VCaP (cell line): ENCODE results near the gene DYRK3.

Experiments used
- H3K27ac ChIP-seq: fragments of 450-650 bp; 2 replicates; pipeline ENCODE4 v1.5.1; 2017
- CTCF ChIP-seq: fragments of 450-650 bp; conservative IDR thresholded peaks from 2 replicates; pipeline ENCODE4 v1.5.1; 2017; ENCODE audit warnings: mild to moderate bottlenecking, moderate library complexity

DYRK3 gene

GRCh38 chr1:206693029-206693428 is 57.7 kb downstream of the DYRK3 start:
- H3K27ac ChIP-seq: peak overlapping the region; percentile 25; the same call in 1 of the 2 replicates
- no peak for TF ChIP-seq CTCF

DNA sequence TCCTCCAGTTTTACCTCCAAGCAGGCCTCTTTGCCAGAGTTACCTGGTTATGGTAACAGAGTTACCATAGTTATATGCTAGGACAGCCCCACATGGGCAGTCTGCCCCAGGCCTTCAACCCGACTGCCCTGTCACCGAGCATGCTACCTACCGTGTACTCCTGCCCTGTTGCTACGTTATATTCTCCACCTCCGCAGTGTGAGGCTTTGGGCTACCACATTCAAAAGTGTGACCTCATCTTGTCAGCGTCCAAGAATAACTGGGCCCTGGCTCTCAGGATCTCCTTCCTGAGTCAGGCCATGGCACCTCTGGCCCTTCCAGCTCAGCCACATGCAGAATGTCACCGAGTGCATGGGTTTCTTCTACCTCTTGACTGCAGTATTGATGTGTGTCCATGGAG is 58.3 kb downstream of the DYRK3 start:
- 0 out of 2 replicates have a peak overlapping the region, but pooled peaks have one; percentile 25 for H3K27ac ChIP-seq
- TF ChIP-seq CTCF: no peak

GRCh38 chr1:206694171-206695124 is 59.1 kb downstream of the DYRK3 start:
- TF ChIP-seq CTCF: no peak

GRCh38 chr1:206695733-206696132 is 60.4 kb downstream of the DYRK3 start:
- TF ChIP-seq CTCF: no peak

More at GRCh38 chr1:206694171-206695124, 59.1 kb downstream of the DYRK3 start:
- H3K27ac ChIP-seq: no peak overlapping the region

GRCh38 chr1:206696812-206697585 is 61.7 kb downstream of the DYRK3 start:
- no peak for TF ChIP-seq CTCF
- H3K27ac ChIP-seq: no peak overlapping the region

More at GRCh38 chr1:206695733-206696132, 60.4 kb downstream of the DYRK3 start:
- H3K27ac ChIP-seq: no peak overlapping the region

GRCh38 chr1:206698011-206698410 is 62.7 kb downstream of the DYRK3 start:
- TF ChIP-seq CTCF: no peak
- H3K27ac ChIP-seq: no peak overlapping the region
